A673 (cell line): ENCODE measurements around the gene SRCAP. TPM values are rescaled to one million over a fixed set of nuclear protein-coding genes. Genes with fewer than 3 reads are reported as not detected.

ENCODE experiments used
- BruUV-seq: library from RNA; stranded (reverse); fragments of 400-500 nt; replicated peaks from 2 replicates; lab custom pipeline; 2021; lab: Mats Ljungman, UMichigan
- CTCF ChIA-PET: fragments of 300-600 bp; sonication (Branson Sonifier 250); formaldehyde crosslinking; loops from one replicate; lab custom pipeline; 2022; ENCODE audit warnings: antibody characterized with exemption; lab: Charles Lee
- POLR2A ChIA-PET: fragments of 300-600 bp; sonication (Branson Sonifier 250); formaldehyde crosslinking; loops from one replicate; lab custom pipeline; 2022; ENCODE audit warnings: antibody characterized with exemption; ENCODE audit not compliant: low non-redundant PET; lab: Charles Lee
- DNase-seq: peaks from one replicate; pipeline ENCODE4 v3.0.0-alpha.2; 2015; ENCODE audit warnings: low spot score
- H3K27ac ChIP-seq: fragments of 200-600 bp; sonication (generic); 2 replicates; pipeline ENCODE4 v1.5.1; 2016; ENCODE audit warnings: mixed run types, low read depth, mild to moderate bottlenecking, mixed read lengths, antibody characterized with exemption, low read length; ENCODE audit not compliant: poor library complexity, severe bottlenecking
- H3K27me3 ChIP-seq: fragments of 200-600 bp; sonication (generic); replicated peaks from 2 replicates; pipeline ENCODE4 v1.6.1; 2017; ENCODE audit warnings: mixed run types, low read depth, mild to moderate bottlenecking, mixed read lengths, antibody characterized with exemption, low read length; ENCODE audit not compliant: insufficient read depth, poor library complexity
- H3K36me3 ChIP-seq: fragments of 200-600 bp; sonication (generic); 2 replicates; pipeline ENCODE4 v1.6.1; 2016; ENCODE audit warnings: mixed run types, mild to moderate bottlenecking, mixed read lengths, antibody characterized with exemption, low read length; ENCODE audit not compliant: insufficient read depth, poor library complexity, severe bottlenecking
- H3K4me1 ChIP-seq: fragments of 200-600 bp; sonication (generic); 2 replicates; pipeline ENCODE4 v1.6.1; 2017; ENCODE audit warnings: mixed run types, mild to moderate bottlenecking, mixed read lengths, antibody characterized with exemption, low read length; ENCODE audit not compliant: insufficient read depth, poor library complexity, severe bottlenecking
- H3K4me3 ChIP-seq: fragments of 200-600 bp; sonication (generic); 2 replicates; pipeline ENCODE4 v1.5.1; 2016; ENCODE audit warnings: low read depth, mixed run types, mild to moderate bottlenecking, mixed read lengths, low read length; ENCODE audit not compliant: poor library complexity, severe bottlenecking
- H3K9me3 ChIP-seq: fragments of 200-600 bp; sonication (generic); 2 replicates; pipeline ENCODE4 v1.6.1; 2016; ENCODE audit warnings: mixed run types, low read depth, mild to moderate bottlenecking, mixed read lengths, antibody characterized with exemption, low read length; ENCODE audit not compliant: poor library complexity, severe bottlenecking
- EZH2 ChIP-seq: fragments of 200-600 bp; sonication (generic); IDR thresholded peaks from 2 replicates; pipeline ENCODE4 v1.6.1; 2017; ENCODE audit warnings: borderline replicate concordance, low read depth, mild to moderate bottlenecking, mixed read lengths, antibody characterized with exemption, low read length; ENCODE audit not compliant: poor library complexity, severe bottlenecking
- intact Hi-C: fragments of 100-400 bp; cut with micrococcal nuclease; formaldehyde crosslinking; loops from one replicate; pipeline ENCODE4 v1.10.0; 2022; ENCODE audit not compliant: unreplicated experiment
- total RNA-seq: library from RNA; stranded (reverse); gene quantifications from 2 replicates; pipeline ENCODE4 v1.2.3, GENCODE V29; 2021
- TF ChIP-seq, protein P1 (sequence below): fragments of 300-800, 200-600 bp; sonication (generic); conservative IDR thresholded peaks from 2 replicates; pipeline ENCODE4 v1.5.1; 2017; ENCODE audit warnings: low read depth, mild to moderate bottlenecking, antibody characterized with exemption, low read length, moderate library complexity, mixed read lengths

Gene SRCAP
- total RNA-seq, 1 experiment from 2014 or later: 104 TPM

DNA sequence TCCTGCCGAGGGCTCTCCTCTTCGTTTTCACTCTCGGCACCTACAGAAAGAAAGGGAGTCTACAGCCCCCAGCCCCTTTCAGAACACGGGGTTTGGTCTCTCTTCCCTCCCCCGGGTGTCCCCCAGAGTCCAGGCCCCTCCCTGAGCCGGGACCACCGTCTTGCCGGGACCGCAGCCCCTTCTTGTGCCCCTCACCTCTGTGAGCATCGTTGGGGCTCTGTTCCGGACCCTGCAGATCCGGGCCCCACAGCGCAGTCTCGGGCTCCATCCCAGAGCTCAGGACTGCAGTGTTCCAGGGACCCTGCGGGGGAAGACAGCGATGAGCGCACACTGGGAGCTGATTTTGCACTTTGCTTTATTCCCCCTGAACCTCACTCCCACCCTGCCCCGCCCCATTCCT lies 85.2 kb downstream of the SRCAP start:
- DNase-seq: no peak
- Histone ChIP-seq H3K9me3 (no peaks in the 10 kb centered on the region), H3K4me3 (no peak overlapping the region), H3K4me1 (no peaks in the 10 kb centered on the region), H3K36me3 (peaks cover 22% of the 10 kb centered on the region), H3K27me3 (no peaks in the 10 kb centered on the region), H3K27ac (no peak overlapping the region)
- TF ChIP-seq, protein P1, sequence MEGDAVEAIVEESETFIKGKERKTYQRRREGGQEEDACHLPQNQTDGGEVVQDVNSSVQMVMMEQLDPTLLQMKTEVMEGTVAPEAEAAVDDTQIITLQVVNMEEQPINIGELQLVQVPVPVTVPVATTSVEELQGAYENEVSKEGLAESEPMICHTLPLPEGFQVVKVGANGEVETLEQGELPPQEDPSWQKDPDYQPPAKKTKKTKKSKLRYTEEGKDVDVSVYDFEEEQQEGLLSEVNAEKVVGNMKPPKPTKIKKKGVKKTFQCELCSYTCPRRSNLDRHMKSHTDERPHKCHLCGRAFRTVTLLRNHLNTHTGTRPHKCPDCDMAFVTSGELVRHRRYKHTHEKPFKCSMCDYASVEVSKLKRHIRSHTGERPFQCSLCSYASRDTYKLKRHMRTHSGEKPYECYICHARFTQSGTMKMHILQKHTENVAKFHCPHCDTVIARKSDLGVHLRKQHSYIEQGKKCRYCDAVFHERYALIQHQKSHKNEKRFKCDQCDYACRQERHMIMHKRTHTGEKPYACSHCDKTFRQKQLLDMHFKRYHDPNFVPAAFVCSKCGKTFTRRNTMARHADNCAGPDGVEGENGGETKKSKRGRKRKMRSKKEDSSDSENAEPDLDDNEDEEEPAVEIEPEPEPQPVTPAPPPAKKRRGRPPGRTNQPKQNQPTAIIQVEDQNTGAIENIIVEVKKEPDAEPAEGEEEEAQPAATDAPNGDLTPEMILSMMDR: no peak
- TF ChIP-seq EZH2: no peak
- no TSS peak for BruUV-seq
- intact Hi-C loops: no loop called here
- ChIA-PET POLR2A (no interaction called here), CTCF (no interaction called here)

DNA sequence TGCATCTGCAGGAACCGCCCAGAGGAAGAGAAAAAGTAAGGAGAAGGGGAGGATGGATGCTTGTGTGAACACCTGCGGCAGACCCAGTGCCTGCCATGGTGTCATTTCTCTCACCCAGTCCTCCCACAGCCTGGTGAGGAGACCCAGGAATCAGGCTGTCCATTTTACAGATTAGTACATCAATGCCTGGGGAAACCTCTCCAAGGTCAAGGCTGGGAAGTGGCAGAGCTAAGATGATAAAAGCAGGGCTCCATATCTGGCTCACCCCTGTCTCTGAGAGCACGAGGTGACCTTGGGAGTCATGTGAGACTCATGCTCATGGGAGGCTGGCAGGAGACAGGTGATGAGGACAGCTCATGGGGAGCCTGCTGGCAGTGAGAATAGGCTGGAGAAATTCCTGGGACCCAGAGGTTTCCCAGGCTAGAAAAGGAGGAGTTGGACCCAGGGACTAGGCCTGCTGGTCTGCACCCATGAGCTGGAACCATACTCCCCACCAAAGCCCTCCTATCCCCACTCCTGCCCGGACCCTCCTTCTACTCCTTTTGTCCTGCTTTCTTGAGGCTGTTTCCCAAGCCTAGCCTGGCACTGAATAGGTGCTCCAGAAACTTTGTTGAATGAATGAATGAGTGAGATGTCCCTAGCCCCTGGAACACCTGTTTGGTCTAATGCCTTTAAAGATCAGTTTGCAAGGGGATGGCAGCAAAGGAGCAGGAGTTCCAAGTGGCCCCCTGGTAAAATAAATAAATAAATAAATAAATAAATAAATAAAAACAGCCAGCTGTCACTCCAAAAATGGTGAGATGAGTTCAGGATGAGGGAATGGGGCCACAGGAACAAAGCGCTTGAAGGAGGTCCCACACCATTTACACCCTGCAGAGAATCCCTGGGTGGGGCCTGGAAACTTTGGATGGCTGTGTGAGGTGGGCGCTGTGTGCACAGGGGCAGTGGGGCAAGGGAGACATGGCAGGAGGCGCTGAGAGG lies 86.4 kb downstream of the SRCAP start:
- ChIA-PET POLR2A (no interaction called here), CTCF (no interaction called here)
- BruUV-seq: no TSS peak
- H3K4me3 ChIP-seq: peak overlapping the region; percentile 74
- no peak for TF ChIP-seq EZH2
- TF ChIP-seq, protein P1: no peak
- H3K27me3 ChIP-seq: no peaks in the 10 kb centered on the region
- peaks cover 22% of the 10 kb centered on the region for H3K36me3 ChIP-seq
- H3K9me3 ChIP-seq: no peaks in the 10 kb centered on the region
- DNase-seq: no peak
- intact Hi-C loops: no loop called here
- no peaks in the 10 kb centered on the region for H3K4me1 ChIP-seq
- peak overlapping the region; percentile 80 for H3K27ac ChIP-seq

DNA sequence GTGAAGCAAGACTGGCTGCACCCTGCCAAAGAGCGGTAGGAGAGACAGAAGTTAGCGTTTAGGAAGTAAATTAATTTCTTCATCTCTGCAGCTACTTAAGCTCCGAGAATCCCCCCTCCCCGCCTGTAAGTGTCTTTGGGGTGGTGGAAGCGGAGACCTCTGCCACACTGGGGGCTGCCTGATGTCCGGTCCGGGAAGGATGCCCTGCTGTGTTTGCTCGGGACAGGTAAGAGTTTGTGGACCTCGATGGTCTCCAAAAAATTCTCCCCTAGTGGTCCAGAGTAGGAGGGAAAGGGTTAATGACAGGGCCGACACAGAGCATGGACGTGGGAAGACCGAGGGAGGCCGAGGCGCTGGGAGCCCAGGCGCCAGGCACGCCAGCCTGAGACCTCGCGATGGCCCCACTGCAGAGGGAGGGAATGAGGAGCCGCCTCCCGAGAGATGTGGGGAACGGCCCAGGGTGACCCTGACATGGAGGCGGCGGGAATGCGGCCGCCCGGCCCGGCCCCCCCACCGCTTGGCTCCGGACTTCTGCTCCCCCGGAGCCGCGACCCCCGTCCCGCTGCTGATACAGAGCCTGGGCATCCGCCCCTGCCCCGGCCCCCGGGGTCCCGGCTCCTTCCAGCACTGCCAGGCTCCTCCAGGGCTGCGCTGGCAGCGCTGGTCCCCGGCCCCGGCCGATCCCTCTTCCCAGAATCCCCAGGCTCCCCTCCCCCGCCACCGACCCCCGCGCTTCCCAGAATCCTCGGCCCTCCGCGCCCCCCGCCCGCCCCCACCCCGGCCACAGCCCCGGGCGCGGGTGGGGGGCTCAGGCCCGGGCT lies 87.4 kb downstream of the SRCAP start:
- intact Hi-C loops: no loop called here
- no TSS peak for BruUV-seq
- Histone ChIP-seq H3K36me3 (peaks cover 22% of the 10 kb centered on the region), H3K4me3 (peak overlapping the region; percentile 74), H3K4me1 (no peaks in the 10 kb centered on the region), H3K27ac (peak overlapping the region; percentile 80), H3K27me3 (no peaks in the 10 kb centered on the region), H3K9me3 (no peaks in the 10 kb centered on the region)
- CTCF ChIA-PET: interaction anchor here (0.6 kb wide), 1 partner anchor 82 kb away, joined by 6 read pairs; no protein-coding TSS in a partner anchor
- POLR2A ChIA-PET: interaction anchor here (0.6 kb wide), 1 partner anchor 22 kb away, joined by 3 read pairs; no protein-coding TSS in a partner anchor
- no peak for TF ChIP-seq EZH2
- TF ChIP-seq, protein P1: no peak
- DNase-seq: peak; percentile 60
